HG03196 (cell line): ENCODE data around the gene CLEC3B.
"Not testable (repeated sequence)": the region's sequence is repeated elsewhere in the genome, so short reads cannot be mapped to it uniquely, and the experiment has no call there.

Experiments
- ATAC-seq: cut with Tn5 transposase; IDR thresholded peaks from one replicate; pipeline ENCODE4 v1.9.1; 2021; ENCODE audit not compliant: unreplicated experiment

Gene CLEC3B

DNA sequence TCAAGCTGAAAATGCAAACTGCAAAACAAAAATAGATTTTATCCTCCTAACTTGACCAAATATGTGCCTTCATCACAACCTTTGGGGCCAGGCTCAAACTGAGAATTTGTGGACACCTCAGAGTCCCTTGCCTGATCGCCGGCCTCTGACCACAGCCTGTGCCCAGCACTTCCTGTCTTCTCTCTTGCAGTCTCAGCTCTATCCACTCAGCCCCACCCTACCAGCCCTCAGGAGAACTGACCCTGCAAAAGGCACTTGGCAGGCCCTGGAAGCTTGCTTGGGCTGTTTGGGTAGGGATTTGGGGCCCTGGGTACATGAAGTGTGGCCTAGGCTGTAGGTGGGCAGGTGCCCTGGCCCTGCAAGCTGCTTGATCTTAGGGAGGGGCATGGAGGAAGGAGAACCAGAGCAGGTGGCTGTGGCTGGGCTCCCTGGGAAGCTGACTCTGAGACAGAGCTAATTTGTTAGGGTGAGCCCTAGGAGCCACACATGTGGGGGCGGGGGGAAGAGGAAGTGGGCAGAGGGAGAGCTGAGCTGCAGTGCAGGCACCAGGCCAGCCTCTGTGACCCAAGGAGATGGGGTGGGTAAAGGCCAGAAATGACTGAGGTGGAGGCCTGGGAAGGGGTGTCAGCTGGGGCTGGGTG, 8.6 kb downstream of the CLEC3B start:
- peak; percentile 42 for ATAC-seq

DNA sequence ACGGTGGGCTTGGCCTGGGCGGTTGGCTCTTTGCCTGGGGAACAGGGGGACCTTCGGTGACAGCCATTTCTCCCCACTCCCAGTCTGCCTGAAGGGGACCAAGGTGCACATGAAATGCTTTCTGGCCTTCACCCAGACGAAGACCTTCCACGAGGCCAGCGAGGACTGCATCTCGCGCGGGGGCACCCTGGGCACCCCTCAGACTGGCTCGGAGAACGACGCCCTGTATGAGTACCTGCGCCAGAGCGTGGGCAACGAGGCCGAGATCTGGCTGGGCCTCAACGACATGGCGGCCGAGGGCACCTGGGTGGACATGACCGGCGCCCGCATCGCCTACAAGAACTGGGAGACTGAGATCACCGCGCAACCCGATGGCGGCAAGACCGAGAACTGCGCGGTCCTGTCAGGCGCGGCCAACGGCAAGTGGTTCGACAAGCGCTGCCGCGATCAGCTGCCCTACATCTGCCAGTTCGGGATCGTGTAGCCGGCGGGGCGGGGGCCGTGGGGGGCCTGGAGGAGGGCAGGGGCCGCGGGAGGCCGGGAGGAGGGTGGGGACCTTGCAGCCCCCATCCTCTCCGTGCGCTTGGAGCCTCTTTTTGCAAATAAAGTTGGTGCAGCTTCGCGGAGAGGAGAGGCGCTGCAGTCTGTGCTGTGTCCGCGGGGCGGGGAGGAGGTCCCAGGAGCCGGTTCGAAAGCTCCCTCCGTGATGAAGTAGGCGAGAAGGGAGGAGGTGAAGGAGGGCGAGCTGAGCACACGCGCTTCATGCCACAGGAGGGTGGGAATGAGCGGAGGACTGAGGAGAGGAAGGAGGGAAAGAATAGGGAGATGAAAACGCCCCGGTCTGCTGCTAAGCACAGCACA, 9.6 kb downstream of the CLEC3B start:
- ATAC-seq, result no peak

DNA sequence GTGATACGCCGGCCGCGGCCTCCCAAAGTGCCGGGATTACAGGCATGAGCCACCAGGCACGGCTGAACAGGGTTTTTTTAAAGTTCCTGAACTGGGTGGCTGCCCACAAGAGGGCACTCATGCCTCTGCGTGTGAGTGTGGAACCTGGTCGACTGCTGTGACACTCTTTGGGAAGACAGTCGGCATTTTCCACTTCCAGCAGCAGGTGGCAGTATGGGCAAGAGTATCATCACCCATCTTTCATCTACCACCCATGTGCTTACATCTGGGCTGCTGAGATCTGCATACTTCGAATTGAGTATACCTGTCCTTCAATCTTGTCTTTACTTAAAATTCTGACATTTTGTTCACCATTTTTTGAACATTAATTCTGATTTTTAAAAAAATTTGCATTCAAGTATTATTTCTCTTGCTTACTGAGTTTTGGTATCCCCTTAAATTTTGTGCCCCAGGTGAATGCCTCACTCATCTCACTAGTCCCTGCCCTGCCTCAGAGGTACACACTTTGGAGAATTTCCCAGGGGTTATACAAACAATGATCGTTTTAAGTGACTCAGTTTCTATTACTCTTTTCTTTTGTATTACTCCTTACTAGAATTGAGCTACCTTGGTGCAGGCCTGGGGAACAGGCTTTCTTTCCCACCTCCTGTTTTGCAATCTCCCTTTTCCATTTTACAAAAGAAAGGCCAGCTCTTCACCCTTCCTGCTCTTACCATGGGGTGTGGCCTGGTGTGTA, 11.8 kb downstream of the CLEC3B start:
- peak; percentile 57 for ATAC-seq

DNA sequence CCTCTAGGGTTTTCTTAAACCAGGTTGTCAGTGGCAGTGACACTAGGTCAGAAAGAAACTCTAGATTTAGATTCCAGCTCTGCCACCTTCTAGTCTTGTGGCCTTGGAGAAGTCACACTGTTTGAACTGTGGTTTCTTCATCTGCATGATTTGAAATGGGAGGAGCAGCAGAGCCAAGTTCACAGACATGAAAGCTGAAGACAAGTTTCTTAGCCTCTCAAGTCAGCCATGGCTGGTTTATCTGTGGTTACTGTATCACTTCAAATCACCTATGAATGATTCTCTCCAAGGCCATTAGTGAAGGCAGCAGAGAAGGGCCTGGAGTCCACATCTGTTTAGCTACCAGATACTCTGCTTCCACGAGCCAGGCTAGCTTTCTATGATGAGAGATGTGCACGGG, 15.6 kb downstream of the CLEC3B start:
- ATAC-seq, result no peak

DNA sequence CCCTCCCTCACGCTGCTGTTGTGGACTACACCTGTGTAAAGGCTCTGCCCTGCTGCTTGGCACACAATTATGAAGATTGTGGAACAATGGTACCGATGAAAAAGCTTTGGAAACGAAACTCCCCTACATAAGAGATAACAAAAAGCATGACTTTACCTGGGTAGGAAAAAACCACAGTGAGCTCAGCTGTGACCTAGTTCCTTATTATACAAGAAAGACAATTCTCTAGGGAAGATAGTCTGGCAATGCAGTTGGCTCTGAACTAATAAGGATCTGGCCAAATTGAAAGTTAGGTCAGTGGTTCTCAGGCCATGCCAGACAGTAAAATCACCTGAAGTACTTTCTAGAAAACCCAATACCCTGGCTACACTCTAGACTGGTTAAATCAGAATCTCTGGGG, 16.1 kb downstream of the CLEC3B start:
- no peak for ATAC-seq

DNA sequence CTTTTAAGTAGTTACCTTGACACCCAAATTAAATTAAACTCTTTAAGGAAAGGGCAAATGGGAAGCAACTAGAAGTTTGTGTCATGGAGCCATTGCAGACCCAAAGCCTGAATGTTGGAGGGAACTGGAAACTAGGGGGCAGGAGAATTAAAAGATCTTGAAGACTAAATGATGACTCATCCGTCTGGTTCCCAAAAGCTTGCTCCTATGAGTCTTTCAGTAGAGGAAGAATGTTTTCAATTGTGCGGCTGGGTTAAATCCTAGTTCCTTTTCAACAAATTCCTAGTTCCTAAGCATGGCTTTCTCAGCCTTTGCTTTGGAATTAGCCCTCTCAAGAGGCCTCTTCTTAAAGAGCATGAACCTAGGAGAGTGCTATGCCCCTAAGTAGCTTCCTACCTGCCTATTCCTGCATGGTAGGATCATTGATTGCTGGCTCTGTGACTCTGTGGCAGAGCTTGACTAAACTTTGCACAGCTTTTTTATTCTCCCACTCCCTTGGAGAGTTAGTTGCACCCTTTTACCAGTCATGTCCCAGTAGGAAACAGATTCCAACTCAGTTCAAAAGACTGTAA, 17.7 kb downstream of the CLEC3B start:
- no peak for ATAC-seq

DNA sequence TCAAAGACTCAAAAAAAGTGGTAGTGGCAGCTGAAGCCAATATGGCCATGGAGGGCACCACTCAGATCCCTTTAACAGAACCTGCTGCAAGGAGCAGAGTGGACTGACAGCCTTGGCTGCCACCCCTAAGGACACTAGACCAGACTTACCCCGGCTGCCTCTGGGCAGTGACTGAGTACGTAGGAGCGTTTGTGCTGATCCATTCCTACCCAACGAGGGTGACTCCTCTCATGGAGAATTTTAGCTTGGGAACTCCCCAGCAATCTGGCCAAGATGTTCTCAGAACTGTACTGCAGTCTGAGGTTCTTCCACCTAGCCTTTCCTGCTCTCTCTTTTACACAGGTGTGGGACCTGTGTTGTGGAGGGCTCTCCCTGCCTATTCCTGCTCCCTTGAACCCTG, 22.1 kb downstream of the CLEC3B start:
- no peak for ATAC-seq

DNA sequence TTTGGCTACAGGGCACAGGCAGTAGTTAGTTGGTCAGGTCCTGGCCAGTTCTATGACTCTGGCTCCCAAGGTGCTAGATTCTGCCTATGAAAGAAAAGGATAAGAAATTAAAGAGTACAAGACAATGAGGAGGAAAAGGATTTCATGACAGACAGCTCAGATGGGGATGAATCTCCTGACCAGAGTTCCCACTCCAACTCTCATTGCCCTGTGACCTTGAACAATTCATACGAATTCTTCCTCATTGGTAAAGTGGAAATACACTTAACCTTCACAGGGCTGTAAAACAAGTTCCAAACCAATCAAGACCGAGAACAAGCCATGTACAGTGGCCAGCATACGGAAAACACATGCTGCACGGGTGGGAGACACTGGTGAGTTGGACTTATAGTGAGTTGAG, 23.7 kb downstream of the CLEC3B start:
- ATAC-seq, result no peak

DNA sequence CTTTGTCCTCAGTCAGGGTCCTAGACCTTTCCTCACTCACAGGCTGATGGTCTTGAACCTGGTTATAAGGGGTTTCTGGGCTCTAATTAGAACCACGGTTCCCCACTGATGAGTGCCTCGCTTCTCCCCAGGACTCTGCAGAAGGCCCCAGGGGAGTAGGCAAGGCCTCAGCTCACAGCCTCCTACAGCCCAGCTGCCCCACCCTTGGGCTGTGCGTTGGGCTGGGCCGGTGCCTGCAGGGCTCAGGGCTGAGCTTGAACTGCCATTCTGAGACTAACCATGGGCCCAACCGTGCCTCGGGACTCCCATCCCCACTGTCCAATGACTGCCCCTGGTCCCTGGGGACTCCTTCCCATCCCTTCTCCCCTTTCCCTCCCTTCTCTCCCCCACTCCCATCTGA, 25.6 kb downstream of the CLEC3B start:
- ATAC-seq, result no peak

DNA sequence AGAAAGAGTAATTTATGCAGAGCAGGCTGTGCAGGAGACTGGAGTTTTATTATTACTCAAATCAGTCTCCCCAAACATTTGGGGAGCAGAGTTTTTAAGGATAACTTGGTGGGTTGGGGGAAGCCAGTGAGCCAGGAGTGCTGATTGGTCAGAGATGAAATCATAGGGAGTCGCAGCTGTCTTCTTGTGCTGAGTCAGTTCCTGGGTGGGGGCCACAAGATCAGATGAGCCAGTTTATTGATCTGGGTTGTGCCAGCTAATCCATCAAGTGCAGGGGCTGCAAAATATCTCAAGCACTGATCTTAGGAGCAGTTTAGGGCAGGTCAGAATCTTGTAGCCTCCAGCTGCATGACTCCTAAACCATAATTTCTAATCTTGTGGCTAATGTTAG, 27.7 kb downstream of the CLEC3B start:
- ATAC-seq, result not testable (repeated sequence)

DNA sequence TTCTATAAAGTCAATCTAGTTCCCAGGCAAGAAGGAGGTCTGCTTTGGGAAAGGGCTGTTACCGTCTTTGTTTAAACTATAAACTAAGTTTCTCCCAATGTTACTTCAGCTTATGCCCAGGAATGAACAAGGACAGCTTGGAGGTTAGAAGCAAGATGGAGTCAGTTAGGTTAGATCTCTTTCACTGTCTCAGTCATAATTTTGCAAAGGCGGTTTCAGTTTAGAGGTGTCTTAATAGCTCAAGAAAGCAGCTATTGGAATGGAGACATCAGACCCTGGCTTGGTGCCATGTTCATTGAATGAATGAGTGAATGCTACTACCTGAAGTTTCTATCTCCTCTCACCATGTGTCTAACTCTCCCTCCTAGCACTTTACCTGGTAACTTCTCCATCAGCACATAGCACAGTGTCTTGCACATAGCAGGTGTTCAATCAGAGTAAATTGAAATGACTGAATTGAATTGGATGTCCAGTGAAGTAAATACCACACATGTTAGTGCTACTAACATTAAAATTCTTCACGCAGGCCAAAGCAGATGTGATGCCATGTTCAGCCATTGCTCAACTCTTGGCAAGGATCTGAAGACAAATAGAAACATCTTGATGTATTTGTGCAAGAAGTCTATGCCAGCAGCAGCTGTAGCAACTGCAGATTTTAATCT, 28.2 kb downstream of the CLEC3B start:
- ATAC-seq, result no peak

DNA sequence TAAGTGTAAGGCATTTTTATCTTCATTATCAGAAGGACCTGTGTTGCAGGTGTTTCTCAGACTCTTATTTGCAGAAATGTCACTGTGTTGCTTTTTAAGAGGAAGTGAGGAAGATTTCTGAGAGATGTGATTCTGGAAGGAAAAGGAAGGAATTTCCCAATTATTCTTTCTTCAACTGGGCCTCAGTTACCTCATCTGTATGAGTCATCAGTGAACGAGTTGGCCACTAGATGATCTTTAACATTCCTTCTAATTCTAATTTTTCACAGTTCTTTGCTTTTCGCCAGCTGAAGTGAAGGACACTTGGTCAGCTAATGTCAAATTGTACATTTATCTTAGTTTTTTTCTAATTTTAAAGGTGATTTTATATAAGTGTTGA, 28.9 kb downstream of the CLEC3B start:
- ATAC-seq, result no peak

DNA sequence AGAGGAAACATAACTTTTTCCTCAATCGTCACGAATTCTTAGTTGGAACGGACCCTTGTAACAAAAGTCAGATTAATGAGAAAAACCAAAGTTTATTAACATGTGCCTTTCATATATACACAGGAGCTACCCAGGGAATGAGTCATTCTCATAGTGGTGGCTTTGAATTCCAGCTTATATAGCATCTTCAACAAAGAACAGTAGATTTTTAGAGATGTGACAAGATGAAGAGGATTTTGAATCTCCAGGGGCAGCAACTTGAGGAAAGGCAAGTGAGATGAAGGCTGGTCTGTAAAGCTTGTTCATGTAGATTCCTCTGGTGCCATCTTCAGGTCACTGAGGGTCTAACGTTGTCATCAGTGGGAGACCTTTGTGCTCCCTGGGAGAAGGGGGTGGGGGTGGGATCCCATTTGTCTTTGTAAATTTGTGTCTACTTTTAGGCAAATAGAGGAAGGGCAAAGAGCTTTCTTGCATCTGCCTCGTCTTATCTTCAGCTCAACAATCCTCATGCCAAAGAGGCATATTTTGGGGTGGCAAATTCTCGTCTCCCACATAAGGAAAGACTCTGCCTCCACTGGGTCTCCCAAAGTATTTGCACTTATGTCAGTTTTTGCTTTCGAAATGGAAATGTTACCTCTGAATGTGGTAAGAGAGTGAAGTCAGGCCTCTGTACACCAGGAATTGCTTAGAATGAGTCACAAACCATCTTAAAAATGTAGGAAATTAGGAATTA, 29.5 kb downstream of the CLEC3B start:
- no peak for ATAC-seq

DNA sequence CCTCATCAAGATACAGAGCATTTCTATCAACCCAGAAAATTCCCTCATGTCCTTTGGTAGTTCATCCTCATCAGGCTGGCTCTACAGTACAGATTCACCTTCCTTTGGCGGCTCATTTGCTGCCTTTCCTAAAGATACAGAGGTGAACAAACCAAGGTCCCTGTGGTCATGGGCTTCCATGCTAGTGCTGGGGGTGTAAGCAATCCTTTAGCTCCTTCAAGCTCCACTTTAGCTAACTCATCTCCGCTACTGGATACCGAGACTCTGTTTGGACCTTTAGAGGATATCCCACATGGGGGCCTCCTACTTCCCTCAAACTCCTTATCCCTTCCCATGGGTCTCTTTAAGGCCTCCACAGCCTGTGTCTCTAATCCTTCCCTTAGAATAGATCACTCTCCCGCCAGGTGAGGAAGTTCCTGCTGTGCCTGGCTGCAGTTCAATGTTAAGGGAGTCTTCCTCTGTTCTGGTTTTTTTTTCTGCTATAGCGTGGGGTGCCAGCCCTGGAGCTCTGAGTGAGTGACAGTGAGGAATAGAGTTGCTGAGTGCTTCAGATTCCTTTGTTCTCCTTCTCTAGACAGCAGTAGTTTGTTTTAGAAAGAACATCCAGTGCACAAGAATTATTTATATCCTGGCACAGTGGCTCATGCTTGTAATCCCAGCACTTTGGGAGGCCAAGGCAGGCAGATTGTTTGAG, 30.7 kb downstream of the CLEC3B start:
- no peak for ATAC-seq

DNA sequence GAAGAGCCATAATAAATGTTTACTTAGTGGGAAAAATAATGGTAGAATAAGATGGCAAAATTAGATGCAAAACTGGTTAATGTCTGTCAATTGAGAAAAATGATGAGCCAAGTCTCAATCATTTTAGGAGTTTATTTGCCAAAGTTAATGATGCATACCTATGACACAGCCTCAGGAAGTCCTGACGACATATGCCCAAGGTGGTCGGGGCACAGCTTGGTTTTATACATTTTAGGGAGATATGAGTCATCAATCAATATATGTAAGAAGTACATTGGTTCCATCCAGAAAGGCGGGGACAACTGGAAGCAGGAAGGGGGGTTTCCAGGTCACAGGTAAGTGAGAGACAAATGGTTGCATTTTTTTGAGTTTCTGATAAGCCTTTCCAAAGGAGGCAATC, 31.5 kb downstream of the CLEC3B start:
- no peak for ATAC-seq

DNA sequence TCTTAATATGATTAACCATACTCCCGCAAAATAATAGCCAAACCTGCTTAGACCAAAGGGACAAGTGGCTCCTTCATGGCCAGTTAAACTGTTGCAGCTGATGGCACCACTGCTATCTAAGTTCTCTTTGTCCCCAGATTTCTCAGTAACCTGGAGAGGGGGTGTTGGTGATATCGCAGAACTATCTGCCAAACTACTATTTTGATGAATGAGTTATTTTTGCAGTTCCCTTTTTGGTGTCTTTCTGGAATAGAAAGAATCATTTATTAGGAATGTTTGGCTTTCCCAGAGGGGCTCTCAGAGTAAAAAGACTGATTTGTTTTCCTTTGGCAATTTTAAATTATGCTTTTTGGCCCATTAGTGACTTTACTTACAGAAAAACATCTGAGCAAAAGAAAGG, 33.0 kb downstream of the CLEC3B start:
- ATAC-seq, result no peak

DNA sequence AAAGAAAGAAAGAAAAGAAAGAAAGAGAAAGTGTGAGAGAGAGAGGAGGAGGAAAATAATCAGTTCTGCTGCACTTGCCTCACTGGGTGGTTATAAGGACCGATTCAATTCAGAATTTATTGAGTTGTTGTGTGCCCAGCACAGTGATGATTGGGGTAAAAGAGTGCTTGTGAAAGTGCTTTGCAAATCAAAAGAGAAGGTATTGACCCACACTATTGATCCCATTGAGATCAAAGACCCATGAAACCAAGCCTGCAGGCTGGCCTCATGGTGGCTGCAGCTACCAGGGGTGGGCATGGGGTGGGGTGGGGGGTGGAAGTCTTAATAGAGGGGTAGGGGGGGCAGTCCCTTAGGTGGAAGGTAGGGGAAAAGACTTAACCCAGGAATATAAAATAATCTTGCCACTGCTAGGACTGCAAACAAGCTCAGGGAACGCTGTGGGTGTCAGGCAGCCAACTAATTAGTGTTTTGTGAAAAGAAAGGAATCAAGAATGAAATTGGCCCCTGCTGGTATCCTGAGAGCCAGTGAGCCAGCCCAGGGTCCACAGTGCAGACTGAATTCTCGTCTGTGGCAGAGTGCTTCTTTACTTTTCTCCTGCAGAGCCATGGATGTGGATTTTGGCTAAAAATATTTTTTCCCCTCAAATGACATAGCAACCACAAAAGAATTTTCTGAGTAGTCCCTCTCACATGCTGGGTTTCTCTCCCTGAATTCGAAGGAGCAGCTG, 34.2 kb downstream of the CLEC3B start:
- ATAC-seq, result no peak

DNA sequence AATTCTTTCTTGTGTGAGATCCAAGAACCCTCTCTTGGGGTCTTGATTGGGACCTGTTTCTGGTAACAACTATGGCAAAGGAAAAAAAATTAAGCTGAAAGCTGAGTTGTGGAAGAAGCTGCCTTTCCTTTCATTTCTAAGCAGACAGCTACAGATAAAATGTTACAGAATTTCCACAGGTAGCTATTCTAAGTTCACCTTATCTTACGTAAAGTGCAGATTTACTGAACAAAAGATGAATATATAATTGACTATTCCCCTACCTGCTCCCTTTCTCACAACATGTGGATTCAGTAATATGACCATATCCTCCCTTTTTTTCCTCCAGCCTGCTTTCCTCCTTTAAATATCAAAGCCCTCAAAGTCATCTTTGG, 36.6 kb downstream of the CLEC3B start:
- no peak for ATAC-seq
